SIG-M5 treated with dmso at 0.1 percent for 504 hours (cell line): ENCODE results near the gene PM20D1.
"Not testable (repeated sequence)": the region's sequence is repeated elsewhere in the genome, so short reads cannot be mapped to it uniquely, and the experiment has no call there.

ENCODE experiments used
- DNase-seq: peaks from one replicate; lab custom pipeline; 2025; ENCODE audit not compliant: unreplicated experiment; lab: John Stamatoyannopoulos, UW

The PM20D1 gene

GRCh38 chr1:205849619-205850355 lies at the start of gene PM20D1:
TSS of gene PM20D1 (minus strand) at chr1:205850132. CDS start at chr1:205850072, 60 bp downstream.
- DNase-seq = no peak

- no peak for DNase-seq
These were observed 46.4 kb upstream of the PM20D1 start for GRCh38 chr1:205896351-205896750.

DNA sequence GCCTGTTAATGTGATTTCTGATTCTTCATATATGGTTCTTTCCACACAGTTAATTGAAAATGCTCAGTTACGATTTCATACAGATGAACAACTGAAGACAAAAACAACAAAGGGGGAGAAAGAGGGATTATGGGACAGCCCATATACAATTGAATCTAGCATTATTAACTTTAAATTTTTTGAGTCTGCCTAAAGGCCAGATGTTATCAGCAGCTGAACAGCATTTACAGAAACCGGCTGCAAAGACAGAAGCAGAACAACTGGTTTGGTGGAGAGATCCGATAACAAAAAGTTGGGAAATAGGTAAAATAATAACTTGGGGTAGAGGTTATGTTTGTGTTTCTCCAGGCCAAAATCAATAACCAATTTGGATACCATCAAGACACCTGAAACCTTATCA lies 44.2 kb upstream of the PM20D1 start:
- not testable (repeated sequence) for DNase-seq

DNA sequence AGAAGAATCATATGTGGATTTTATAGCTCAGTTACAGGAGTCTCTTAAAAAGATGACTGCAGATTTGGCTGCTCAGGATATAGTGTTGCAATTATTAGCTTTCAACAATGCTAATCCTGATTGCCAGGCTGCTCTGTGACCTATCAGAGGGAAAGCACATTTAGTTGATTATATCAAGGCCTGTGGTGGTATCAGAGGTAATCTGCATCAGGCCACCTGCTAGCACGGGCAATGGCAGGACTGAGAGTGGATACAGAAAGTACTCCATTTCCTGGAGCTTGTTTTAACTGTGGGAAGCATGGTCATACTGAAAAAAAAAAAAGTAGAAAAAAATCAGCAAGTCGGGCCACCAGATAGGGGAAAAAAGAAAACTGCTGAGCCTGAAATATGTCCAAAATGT lies 42.2 kb upstream of the PM20D1 start:
- DNase-seq = not testable (repeated sequence)

DNA sequence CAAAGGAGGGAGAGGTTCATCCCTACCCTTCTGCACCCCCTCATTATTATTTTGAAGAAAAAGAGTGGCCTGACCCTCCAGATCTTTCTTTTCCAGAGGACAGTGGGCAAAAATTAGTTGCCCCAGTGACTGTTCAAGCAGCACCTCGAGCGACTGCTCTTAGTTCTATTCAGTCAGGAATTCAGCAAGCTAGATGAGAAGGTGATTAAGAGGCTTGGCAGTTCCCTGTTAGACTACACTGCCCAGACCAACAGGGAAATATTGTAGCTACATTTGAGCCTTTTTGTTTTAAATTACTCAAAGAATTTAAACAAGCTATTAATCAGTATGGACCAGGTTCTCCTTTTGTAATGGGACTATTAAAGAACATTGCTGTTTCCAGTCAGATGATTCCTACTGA lies 41.5 kb upstream of the PM20D1 start:
- not testable (repeated sequence) for DNase-seq

- DNase-seq = not testable (repeated sequence)
These were observed 40.7 kb upstream of the PM20D1 start for GRCh38 chr1:205890631-205891030.

DNA sequence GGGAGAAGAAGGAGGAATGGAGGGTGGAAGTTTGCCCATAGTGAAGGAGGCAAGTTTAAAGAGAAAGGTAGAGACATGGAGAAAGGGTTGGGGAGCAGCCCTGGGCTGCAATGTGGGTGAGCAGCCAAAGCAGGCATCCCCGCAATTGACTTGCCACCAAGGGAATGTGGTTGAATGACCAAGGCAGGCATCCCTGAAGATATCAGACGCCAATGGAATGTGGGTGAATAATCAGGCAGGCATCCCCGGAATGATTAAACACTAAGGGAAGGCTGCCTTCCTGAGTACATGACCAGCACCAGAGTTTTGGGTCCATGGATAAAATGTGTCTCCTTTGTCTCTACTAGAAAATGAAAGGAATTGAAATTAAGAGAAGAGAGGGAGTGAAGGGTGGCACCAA lies 39.8 kb upstream of the PM20D1 start:
- not testable (repeated sequence) for DNase-seq

- DNase-seq = not testable (repeated sequence)
These were observed 39.1 kb upstream of the PM20D1 start for GRCh38 chr1:205889006-205889405.

- DNase-seq = no peak
These were observed 33.9 kb upstream of the PM20D1 start for GRCh38 chr1:205883792-205884191.

DNA sequence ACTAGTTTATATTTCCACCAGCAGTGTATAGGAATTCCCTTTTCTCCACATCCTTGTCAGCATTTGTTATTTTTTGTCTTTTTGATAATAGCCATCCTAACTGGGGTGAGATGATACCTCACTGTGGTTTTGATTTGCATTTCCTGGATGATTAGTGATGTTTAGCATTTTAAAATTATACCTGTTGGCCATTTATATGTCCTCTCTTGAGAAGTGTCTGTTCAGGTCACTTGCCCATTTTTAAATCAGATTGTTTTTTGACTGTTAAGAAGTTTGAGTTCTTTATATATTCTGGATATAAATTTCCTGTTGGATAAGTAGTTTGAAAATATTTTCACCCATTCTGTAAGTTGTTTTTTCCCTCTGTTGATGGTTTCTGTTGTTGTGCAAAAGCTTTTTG lies 31.0 kb upstream of the PM20D1 start:
- no peak for DNase-seq

DNA sequence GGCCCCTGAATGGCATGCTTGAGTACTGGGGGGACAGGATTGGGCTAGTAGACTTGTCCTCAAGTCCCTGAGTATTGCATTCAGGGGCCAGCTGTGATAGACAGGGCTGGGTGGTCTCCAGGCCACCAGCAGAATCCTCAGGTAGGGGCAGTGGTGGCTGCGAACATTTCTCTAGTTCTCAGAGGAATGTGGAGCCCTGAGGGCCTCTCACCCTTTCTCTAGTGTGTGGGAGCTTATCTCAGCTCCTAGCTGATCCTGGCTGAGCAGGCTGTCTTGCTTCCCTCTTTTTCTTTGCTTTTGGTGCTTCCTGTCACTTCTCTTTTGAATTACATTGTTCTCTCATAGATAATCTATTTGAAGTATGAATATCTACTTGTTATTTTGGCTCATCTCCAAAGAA lies 30.0 kb upstream of the PM20D1 start:
- DNase-seq = no peak

DNA sequence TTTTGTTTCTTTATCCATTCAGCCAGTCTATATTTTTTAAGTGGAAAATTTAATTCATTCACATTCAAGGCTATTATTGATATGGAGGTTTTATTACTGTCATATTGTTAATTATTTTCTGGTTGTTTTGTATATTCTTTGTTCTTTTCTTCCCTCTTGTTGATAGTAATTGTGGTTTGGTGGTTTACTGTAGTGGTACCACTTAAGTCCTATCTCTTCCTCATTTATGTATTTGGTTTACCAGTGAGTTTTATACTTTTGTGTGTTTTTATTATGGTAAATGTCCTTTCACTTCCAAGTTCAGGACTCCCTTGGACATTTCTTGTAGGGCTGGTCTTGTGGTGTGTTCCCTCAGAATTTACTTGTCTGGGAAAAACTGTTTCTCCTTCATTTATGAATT lies 28.1 kb upstream of the PM20D1 start:
- peak; percentile 26 for DNase-seq

DNA sequence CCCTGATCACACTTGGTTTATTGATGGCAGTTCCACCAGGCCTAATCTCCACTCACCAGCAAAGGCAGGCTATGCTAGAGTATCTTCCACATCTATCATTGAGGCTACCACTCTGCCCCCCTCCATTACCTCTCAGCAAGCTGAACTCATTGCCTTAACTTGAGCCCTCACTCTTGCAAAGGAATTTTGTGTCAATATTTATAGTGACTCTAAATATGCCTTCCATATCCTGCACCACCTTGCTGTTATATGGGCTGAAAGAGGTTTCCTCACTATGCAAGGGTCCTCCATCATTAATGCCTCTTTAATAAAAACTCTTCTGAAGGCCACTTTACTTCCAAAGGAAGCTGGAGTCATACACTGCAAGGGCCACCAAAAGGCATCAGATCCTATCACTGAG lies 23.2 kb upstream of the PM20D1 start:
- DNase-seq = not testable (repeated sequence)

GRCh38 chr1:205870236-205870635 lies 20.3 kb upstream of the PM20D1 start:
- no peak for DNase-seq

DNA sequence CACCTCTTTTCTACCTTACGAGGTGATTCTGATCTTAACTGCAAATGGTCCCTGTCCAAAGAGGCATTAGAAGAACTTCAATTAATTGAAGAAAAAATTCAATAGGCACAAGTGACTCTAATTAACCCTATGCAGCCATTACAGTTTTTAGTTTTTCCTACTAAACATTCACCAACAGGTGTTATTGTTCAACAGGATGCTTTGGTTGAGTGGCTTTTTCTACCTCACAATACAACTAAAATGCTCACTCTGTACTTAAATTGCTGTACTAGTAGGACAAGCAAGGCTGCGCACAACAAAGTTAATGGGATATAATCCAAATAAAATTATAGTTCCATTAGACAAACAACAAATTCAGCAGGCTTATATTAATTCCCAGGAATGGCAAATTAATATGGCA lies 11.6 kb upstream of the PM20D1 start:
- no peak for DNase-seq

DNA sequence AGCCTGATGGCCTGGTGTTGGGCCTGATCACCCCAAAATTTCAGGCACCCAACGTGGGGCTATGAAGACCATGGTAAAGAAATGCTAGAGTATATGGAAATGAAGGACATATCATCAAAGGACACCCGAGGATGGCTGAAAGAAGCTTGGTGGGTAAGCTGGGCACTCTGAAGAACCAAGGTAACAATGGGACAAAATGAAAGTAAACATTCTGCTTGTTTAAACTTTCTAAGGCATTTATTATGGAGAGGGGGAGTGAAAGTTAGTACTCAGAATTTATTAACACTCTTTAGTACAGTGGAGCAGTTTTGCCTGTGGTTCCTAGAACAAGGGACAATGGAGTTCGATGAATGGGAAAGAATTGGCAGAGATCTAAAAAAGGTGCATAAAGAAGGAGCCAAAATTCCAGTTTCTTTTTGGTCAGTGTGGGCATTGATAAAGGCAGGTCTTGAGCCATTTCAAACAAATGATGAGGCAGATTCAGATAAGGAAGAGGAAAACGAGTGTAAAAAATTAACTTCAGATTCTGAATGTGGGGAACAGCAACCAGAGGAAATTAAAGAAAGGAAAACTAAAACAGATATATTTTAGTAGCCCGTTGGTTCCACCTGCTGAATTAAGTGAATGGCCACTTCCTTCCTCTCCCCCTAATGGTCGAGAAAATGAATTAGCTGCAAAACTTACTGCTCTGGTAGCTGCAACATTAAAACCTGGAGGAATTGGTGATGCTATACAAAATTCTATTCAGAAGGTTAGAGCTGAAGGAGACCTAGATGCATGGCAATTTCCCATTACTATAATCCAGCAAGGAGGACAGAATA lies 8.4 kb upstream of the PM20D1 start:
- DNase-seq = no peak

DNA sequence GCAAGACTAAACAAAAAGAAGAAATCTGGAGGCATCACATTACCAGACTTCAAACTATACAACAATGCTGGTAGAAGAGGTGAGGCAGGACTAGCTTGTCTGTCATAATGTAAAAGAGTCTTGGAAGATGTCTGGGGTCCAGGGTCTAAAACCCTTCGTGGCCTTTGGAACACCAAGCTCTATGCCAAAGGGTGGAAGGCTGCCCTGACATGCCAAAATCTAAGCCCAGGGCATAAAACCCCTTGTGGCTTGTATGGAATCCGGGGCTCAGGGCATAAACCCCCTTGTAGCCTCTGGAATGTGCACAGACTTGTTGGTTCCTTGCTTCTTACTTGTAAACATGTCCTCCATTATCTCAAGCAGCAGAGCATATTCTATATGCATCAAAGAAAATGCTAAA lies 7.6 kb upstream of the PM20D1 start:
- DNase-seq = not testable (repeated sequence)

DNA sequence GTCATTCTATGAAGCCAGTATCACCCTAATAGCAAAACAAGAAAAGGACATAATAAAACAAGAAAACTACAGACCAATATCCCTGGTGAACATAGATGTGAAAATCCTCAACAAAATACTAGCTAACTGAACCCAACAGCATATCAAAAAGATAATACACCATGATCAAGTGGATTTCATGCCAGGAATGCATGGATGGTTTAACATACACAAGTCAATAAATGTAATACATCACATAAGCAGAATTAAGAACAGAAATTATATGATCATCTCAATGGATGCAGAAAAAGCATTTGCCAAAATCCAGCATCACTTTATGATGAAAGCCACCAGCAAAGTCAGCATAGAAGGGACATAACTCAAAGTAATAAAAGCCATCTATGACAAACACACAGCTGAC lies 6.5 kb upstream of the PM20D1 start:
- no peak for DNase-seq

DNA sequence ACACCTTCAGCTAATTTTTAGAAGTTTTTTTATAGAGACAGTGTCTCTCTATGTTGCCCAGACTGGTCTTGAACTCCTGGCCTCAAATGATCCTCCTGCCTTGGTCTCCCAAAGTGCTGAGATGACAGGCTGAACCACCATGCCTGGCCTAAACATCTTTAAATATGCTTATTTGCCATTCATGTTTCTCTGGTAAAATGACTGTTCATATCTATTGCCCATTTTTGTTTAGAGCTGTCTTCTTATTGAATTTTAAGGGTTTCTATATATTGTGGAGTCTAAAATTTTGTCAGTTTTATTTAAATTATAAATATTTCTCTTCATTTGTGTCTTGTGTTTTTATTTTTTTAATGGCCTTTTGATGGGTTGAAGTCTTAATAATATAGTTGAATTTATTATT lies 3.0 kb upstream of the PM20D1 start:
- no peak for DNase-seq

DNA sequence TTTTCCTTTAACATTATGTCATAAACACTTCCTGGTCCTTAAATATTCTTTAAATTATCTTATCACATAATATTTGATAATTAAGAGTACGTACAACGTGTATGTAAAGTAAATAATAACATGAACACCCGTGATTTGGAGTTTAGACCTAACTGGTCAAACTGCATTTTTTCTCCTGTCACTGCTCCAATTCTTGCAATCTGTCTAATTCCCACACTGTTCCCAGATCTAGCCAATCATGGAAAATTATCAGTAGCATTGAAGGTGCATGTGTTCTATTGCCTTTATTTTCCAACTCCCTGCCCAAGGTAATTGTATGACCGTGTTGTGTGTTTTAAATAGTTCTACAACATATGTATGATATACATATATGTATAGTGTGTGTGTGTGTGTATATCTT lies 2.1 kb upstream of the PM20D1 start:
- DNase-seq = no peak

DNA sequence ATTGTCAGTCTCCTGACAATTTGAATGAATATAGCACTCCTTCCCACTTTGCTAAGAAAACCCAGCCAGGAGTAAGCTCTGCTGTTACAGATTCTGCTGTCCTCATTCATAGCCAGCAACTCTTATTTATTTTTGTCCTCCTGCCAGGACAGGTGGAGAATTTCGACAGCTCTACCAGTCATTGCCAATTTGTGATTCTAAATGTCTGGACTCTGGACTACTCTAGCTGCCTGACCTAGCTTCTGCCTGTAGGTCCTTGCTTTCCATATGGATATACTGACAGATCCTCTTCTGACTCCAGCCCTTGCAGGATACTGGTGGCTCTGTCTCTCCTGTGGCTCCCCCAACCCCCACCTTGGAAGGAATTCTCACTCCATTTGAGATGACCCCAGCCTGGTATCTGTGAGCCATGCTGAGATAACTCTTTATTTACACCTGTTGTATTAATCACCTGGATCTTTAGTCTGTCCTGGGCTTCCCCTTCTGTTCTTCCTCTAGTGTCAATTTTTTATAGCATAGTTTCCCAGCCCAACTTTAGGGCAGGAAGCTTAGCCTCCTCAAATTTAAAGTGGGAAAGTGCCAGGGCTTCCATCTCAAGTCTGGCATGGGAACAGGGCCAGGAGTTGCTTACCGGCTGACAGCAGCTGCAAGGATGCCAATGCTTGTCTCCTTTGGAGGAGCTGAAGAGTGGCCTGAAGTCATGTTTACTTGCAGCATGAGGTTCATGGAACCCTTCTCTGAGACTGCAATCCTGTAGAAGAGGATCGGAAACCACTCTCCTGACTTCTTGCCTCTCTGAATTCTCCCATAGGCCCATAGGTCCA lies 6.7 kb downstream of the PM20D1 start:
- DNase-seq = no peak
